K562 (cell line): ENCODE measurements around the gene NOL8. TPM values are rescaled to one million over a fixed set of nuclear protein-coding genes. Genes with fewer than 3 reads are reported as not detected.
A peak's percentile ranks its signal among the peaks of the same experiment; 100 is the strongest.

Experiments
- AFF4 ChIP-seq: sonication (generic); formaldehyde crosslinking; IDR thresholded peaks from 2 replicates; pipeline ENCODE4 v1.8.0; 2023; ENCODE audit warnings: mild to moderate bottlenecking, missing genetic modification reagents
- ARID4B ChIP-seq: sonication (generic); formaldehyde crosslinking; IDR thresholded peaks from 2 replicates; pipeline ENCODE4 v1.8.0; 2022; ENCODE audit warnings: mild to moderate bottlenecking, missing genetic modification reagents
- BCOR ChIP-seq: fragments of 450-650 bp; IDR thresholded peaks from 2 replicates; pipeline ENCODE4 v1.6.1; 2016
- BRCA1 ChIP-seq, 2 experiments: fragments of 450-650 bp in 1 of 2; sonication (generic) in 1 of 2; formaldehyde crosslinking in 1 of 2; IDR thresholded peaks; 2 replicates each; pipeline versions ENCODE4 v1.5.0 to v1.6.1; 2017 to 2020; ENCODE audit warnings: mild to moderate bottlenecking in 1 of 2, missing genetic modification reagents in 1 of 2
- CBFA2T2 ChIP-seq: fragments of 450-650 bp; conservative IDR thresholded peaks from 2 replicates; pipeline ENCODE4 v1.6.1; 2017; ENCODE audit warnings: mild to moderate bottlenecking
- DIDO1 ChIP-seq: fragments of 450-650 bp; IDR thresholded peaks from 2 replicates; pipeline ENCODE4 v1.6.1; 2016; ENCODE audit warnings: low read depth, missing biosample characterization, missing genetic modification characterization
- HINFP ChIP-seq: fragments of 450-650 bp; conservative IDR thresholded peaks from 2 replicates; pipeline ENCODE4 v1.6.1; 2016; ENCODE audit warnings: missing genetic modification characterization, low read depth, mild to moderate bottlenecking, control low read depth, missing compliant biosample characterization
- HMGN3 ChIP-seq: IDR thresholded peaks from 2 replicates; pipeline ENCODE4 v1.6.1; 2011; ENCODE audit warnings: borderline replicate concordance, low read depth, mild to moderate bottlenecking, mixed read lengths, low read length; ENCODE audit not compliant: insufficient read length; ENCODE audit errors: extremely low read depth
- HSF4 ChIP-seq: fragments of 250-450 bp; sonication (Bioruptor Pico); IDR thresholded peaks from 2 replicates; pipeline ENCODE4 v2.1.2; 2022; ENCODE audit warnings: mild to moderate bottlenecking, moderate library complexity, borderline replicate concordance
- LARP7 ChIP-seq: fragments of 450-650 bp; IDR thresholded peaks from 2 replicates; pipeline ENCODE4 v1.6.1; 2016
- NBN ChIP-seq: fragments of 450-650 bp; IDR thresholded peaks from 2 replicates; pipeline ENCODE4 v1.6.1; 2016; ENCODE audit warnings: low read depth, mild to moderate bottlenecking
- NFRKB ChIP-seq: fragments of 450-650 bp; IDR thresholded peaks from 2 replicates; pipeline ENCODE4 v1.6.1; 2016; ENCODE audit warnings: low read depth
- SAFB2 ChIP-seq: fragments of 200-400 bp; formaldehyde crosslinking; IDR thresholded peaks from 2 replicates; pipeline ENCODE4 v1.6.1; 2018; ENCODE audit warnings: borderline replicate concordance, low read length, low read depth, moderate library complexity; ENCODE audit not compliant: severe bottlenecking
- SMAD3 ChIP-seq: fragments of 450-650 bp; formaldehyde crosslinking; conservative IDR thresholded peaks from 2 replicates; pipeline ENCODE4 v1.4.0; 2020; ENCODE audit warnings: mild to moderate bottlenecking
- SUPT5H ChIP-seq: fragments of 450-650 bp; IDR thresholded peaks from 2 replicates; pipeline ENCODE4 v1.6.1; 2016
- ZNF175 ChIP-seq: fragments of 200-800 bp; sonication (Bioruptor generic); IDR thresholded peaks from 2 replicates; pipeline ENCODE4 v1.6.1; 2016; ENCODE audit warnings: low read depth, mild to moderate bottlenecking, missing genetic modification characterization, missing compliant biosample characterization
- polyA plus RNA-seq, 8 experiments: library from polyadenylated mRNA; depleted of rRNA in 4 of 8; stranded (reverse) in 5 of 8; unstranded in 3 of 8; fragments of >200 nt; fragmentation: Nextera tagmentation in 2 of 8; fragmentation: Illumina TruSeq in 1 of 8; extraction: Ambion mirVana in 2 of 8; extraction: Trizol in 1 of 8; gene quantifications; 2 replicates each; pipeline versions ENCODE4 v1.2.1 to v1.2.3, GENCODE V29; 2011 to 2014; ENCODE audit warnings: inconsistent platforms in 1 of 8, missing spikeins in 1 of 8
- total RNA-seq, 7 experiments: library from RNA; depleted of rRNA in 6 of 7; stranded (reverse); fragments of >200 nt in 6 of 7; fragmentation: Illumina TruSeq in 2 of 7; extraction: Trizol in 2 of 7; gene quantifications; 2 replicates each; pipeline versions ENCODE4 v1.2.1 to v1.2.3, GENCODE V29; 2011 to 2021; ENCODE audit warnings: low replicate concordance in 1 of 7
- TF ChIP-seq, protein P1 (sequence below): fragments of 200-800 bp; sonication (Bioruptor generic); IDR thresholded peaks from 2 replicates; pipeline ENCODE4 v1.6.1; 2017; ENCODE audit warnings: missing genetic modification characterization, missing compliant biosample characterization

NOL8 gene
- total and polyA plus RNA-seq, 9 of the 15 experiments (the other 6 are each of a cell fraction or from before 2014, with no cell fraction given) = 51.3 to 91.5 (median 58.7) TPM

- TF ChIP-seq AFF4 (CRISPR knock-in tag) = 0 out of 2 replicates have a peak, but pooled peaks have one; percentile 51
- TF ChIP-seq, protein P1, sequence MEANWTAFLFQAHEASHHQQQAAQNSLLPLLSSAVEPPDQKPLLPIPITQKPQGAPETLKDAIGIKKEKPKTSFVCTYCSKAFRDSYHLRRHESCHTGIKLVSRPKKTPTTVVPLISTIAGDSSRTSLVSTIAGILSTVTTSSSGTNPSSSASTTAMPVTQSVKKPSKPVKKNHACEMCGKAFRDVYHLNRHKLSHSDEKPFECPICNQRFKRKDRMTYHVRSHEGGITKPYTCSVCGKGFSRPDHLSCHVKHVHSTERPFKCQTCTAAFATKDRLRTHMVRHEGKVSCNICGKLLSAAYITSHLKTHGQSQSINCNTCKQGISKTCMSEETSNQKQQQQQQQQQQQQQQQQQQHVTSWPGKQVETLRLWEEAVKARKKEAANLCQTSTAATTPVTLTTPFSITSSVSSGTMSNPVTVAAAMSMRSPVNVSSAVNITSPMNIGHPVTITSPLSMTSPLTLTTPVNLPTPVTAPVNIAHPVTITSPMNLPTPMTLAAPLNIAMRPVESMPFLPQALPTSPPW = peak; percentile 45; the same call in 1 of the 2 replicates
- TF ChIP-seq ARID4B (CRISPR knock-in tag) = no peak
- TF ChIP-seq SUPT5H = no peak; the same call in none of the 2 replicates
- TF ChIP-seq SAFB2 = no peak
- TF ChIP-seq HSF4 (CRISPR knock-in tag) = no peak
- TF ChIP-seq DIDO1 (tag) = no peak
- TF ChIP-seq SMAD3 (CRISPR knock-in tag) = no peak
- TF ChIP-seq HINFP = no peak
- TF ChIP-seq HMGN3 = no peak
- TF ChIP-seq LARP7 = 0 out of 2 replicates have a peak, but pooled peaks have one; percentile 44
- TF ChIP-seq BRCA1 (IDR thresholded peaks at IDR 0.05) = no peak
- TF ChIP-seq BRCA1 (CRISPR knock-in tag; IDR thresholded peaks at IDR 0.05) = no peak
- TF ChIP-seq ZNF175 (CRISPR knock-in tag) = peak; percentile 100
- TF ChIP-seq BCOR = peak; percentile 58; the same call in 1 of the 2 replicates
- peak; percentile 31; the same call in 1 of the 2 replicates for TF ChIP-seq NBN
- peak; percentile 51; the same call in 1 of the 2 replicates for TF ChIP-seq NFRKB
- TF ChIP-seq CBFA2T2 = peak; percentile 43
These were observed 29.8 kb downstream of the NOL8 start (continued) for GRCh38 chr9:92295240-92295790.
